ENCODE measurements around the gene FAM200B. TPM values are rescaled to one million over a fixed set of nuclear protein-coding genes. Genes with fewer than 3 reads are reported as not detected.

FAM200B gene
- total RNA-seq, 1 donor from 2014 or later, result 34.9 TPM

GRCh38 chr4:15670576-15670975 is 11.1 kb upstream of the FAM200B start:
- H3K36me3 ChIP-seq, result no peaks in the 10 kb centered on the region
- no peak overlapping the region for H3K4me3 ChIP-seq
- peaks cover 0 to 2% of the 10 kb centered on the region in 2 donors for H3K4me1 ChIP-seq
- no peak for DNase-seq (ENCODE audit: low spot score in 2 of 2)
- intact Hi-C loops (cut with DNase I), result no loop called here
- H3K27ac ChIP-seq, result no peak overlapping the region
- no peaks in the 10 kb centered on the region for H3K27me3 ChIP-seq
- TF ChIP-seq, protein P1, sequence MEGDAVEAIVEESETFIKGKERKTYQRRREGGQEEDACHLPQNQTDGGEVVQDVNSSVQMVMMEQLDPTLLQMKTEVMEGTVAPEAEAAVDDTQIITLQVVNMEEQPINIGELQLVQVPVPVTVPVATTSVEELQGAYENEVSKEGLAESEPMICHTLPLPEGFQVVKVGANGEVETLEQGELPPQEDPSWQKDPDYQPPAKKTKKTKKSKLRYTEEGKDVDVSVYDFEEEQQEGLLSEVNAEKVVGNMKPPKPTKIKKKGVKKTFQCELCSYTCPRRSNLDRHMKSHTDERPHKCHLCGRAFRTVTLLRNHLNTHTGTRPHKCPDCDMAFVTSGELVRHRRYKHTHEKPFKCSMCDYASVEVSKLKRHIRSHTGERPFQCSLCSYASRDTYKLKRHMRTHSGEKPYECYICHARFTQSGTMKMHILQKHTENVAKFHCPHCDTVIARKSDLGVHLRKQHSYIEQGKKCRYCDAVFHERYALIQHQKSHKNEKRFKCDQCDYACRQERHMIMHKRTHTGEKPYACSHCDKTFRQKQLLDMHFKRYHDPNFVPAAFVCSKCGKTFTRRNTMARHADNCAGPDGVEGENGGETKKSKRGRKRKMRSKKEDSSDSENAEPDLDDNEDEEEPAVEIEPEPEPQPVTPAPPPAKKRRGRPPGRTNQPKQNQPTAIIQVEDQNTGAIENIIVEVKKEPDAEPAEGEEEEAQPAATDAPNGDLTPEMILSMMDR (IDR thresholded peaks at IDR 0.05), result no peak
- H3K9me3 ChIP-seq, result no peaks in the 10 kb centered on the region

GRCh38 chr4:15672101-15672500 is 9.5 kb upstream of the FAM200B start:
- Histone ChIP-seq H3K27ac (no peak overlapping the region), H3K9me3 (no peaks in the 10 kb centered on the region), H3K27me3 (no peaks in the 10 kb centered on the region), H3K4me3 (no peak overlapping the region), H3K36me3 (no peaks in the 10 kb centered on the region), H3K4me1 (peaks cover 0 to 2% of the 10 kb centered on the region in 2 donors)
- TF ChIP-seq, protein P1 (IDR thresholded peaks at IDR 0.05), result no peak
- intact Hi-C loops (cut with DNase I), result no loop called here
- no peak for DNase-seq (ENCODE audit: low spot score in 2 of 2)

DNA sequence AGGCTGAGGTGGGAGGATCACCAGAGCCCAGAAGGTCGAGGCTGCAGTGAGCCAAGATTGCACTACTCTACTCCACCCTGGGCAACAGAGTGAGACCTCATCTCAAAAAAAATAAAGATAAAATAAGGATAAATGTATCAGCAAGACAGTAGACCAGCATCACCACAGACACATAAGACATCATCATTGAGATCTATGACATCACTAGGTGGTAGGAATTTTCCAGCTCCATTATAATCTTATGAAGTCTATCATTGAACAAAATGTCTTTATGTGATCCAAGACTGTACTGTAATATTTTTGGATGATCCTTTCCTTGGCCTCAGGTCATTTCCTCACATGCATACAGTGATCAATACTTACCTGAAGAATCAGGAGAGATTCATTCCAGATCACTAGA is 8.3 kb upstream of the FAM200B start:
- Histone ChIP-seq H3K4me3 (no peak overlapping the region), H3K27me3 (no peaks in the 10 kb centered on the region), H3K4me1 (peaks cover 0 to 2% of the 10 kb centered on the region in 2 donors), H3K27ac (no peak overlapping the region), H3K36me3 (no peaks in the 10 kb centered on the region), H3K9me3 (no peaks in the 10 kb centered on the region)
- intact Hi-C loops (cut with DNase I), result no loop called here
- no peak for DNase-seq (ENCODE audit: low spot score in 2 of 2)
- TF ChIP-seq, protein P1 (IDR thresholded peaks at IDR 0.05), result no peak

DNA sequence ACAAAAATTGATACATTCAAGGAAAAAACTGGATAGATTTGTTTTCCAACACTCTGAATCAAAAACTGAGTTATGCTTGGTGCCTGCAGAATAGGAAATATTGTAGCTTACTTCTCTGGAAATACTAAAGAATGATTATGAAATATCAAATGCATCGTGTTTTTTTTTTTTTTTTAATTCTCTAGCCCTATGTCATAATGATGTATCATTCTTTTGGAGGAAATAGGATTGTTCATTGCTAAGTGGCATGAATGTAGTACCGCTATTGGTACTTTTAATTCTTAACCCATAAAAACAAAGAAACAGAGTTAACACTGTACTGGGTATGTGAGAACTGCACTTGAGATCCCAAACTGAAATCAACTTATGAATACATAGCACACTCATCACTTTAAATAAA is 7.6 kb upstream of the FAM200B start:
- intact Hi-C loops (cut with DNase I), result no loop called here
- TF ChIP-seq, protein P1 (IDR thresholded peaks at IDR 0.05), result no peak
- Histone ChIP-seq H3K9me3 (no peaks in the 10 kb centered on the region), H3K36me3 (no peaks in the 10 kb centered on the region), H3K4me1 (peaks cover 0 to 2% of the 10 kb centered on the region in 2 donors), H3K27me3 (no peaks in the 10 kb centered on the region), H3K4me3 (no peak overlapping the region), H3K27ac (no peak overlapping the region)
- no peak for DNase-seq (ENCODE audit: low spot score in 2 of 2)

GRCh38 chr4:15674926-15675325 is 6.7 kb upstream of the FAM200B start:
- Histone ChIP-seq H3K9me3 (no peaks in the 10 kb centered on the region), H3K4me3 (no peak overlapping the region), H3K27me3 (no peaks in the 10 kb centered on the region), H3K36me3 (no peaks in the 10 kb centered on the region), H3K27ac (no peak overlapping the region), H3K4me1 (peaks cover 0 to 2% of the 10 kb centered on the region in 2 donors)
- no peak for DNase-seq (ENCODE audit: low spot score in 2 of 2)
- TF ChIP-seq, protein P1 (IDR thresholded peaks at IDR 0.05), result no peak
- intact Hi-C loops (cut with DNase I), result no loop called here

DNA sequence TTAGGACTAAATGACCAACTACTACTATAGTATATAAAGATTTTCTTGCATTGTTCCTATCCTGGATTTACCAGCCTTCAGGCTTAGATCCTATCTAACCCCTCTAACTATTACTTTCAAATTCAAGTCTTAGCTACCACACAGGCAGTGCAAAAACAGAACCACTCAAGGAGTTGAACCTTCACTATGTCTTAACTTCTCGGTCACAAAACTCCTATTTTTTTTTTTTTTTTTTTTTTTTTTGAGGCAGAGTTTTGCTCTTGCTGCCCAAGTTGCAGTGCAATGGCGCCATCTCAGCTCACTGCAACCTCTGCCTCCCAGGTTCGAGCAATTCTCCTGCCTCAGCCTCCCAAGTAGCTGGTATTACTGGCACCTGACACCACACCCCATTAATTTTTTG is 6.3 kb upstream of the FAM200B start:
- H3K36me3 ChIP-seq, result no peaks in the 10 kb centered on the region
- H3K4me1 ChIP-seq, result peaks cover 0 to 2% of the 10 kb centered on the region in 2 donors
- no peak overlapping the region for H3K27ac ChIP-seq
- H3K27me3 ChIP-seq, result no peaks in the 10 kb centered on the region
- H3K4me3 ChIP-seq, result no peak overlapping the region
- no peaks in the 10 kb centered on the region for H3K9me3 ChIP-seq
- intact Hi-C loops (cut with DNase I), result no loop called here
- no peak for DNase-seq (ENCODE audit: low spot score in 2 of 2)
- TF ChIP-seq, protein P1 (IDR thresholded peaks at IDR 0.05), result no peak

Measured in ascending aorta (tissue), 2 donors.